NOMO-1 treated with dmso at 0.1 percent for 144 hours (cell line): Measurements from ENCODE around the gene BMP2K.
A peak's percentile ranks its signal among the peaks of the same experiment; 100 is the strongest.

Source experiments
- DNase-seq: peaks from one replicate; lab custom pipeline; 2025; ENCODE audit not compliant: unreplicated experiment; lab: John Stamatoyannopoulos, UW

BMP2K gene

DNA sequence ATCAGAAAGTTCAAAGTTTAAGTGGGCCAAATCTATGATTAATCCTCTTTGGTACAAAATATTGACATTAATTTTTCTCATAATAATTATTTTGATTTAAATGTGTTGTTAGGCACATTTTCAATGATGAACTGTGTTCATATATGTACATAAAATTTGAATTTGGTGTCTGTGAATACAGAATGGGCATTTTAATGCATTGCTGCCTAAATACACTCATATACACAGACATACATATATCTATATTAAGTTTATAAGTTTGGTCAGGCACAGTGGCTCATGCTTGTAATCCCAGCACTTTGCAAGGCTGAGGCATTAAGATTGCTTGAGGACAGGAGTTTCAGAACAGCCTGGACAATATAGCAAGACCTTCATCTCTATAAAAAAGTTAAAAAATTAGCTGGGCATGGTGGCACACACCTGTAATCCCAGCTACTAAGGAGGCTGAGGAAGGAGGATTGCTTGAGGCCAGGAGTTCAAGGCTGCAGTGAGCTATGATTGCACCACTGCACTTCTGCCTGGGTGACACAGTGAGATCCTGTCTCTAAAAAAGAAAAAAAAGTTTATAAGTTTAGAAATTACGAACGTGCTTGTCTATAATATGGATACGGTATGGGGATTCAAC, 12.3 kb upstream of the BMP2K start:
- DNase-seq: no peak

DNA sequence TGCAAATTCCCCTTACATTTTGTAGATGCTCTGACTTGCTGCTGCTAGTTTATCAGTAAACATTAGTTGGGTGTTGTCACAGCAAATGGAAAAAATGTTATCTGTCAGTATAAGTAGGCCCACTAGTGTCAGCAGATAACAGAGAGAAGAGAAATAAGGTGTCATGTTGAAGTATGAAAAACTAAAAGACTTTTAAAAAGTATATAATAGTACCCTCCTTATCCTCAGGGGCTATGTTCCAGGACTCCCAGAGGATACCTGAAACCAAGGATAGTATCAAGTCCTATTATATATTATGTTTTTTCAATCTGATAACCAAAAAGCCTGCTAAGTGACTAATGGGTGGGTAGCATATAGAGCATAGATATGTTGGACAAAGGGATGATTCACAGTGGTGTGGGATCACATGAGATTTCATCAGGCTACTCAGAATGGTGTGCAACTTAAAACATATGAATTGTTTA, 11.6 kb upstream of the BMP2K start:
- no peak for DNase-seq

DNA sequence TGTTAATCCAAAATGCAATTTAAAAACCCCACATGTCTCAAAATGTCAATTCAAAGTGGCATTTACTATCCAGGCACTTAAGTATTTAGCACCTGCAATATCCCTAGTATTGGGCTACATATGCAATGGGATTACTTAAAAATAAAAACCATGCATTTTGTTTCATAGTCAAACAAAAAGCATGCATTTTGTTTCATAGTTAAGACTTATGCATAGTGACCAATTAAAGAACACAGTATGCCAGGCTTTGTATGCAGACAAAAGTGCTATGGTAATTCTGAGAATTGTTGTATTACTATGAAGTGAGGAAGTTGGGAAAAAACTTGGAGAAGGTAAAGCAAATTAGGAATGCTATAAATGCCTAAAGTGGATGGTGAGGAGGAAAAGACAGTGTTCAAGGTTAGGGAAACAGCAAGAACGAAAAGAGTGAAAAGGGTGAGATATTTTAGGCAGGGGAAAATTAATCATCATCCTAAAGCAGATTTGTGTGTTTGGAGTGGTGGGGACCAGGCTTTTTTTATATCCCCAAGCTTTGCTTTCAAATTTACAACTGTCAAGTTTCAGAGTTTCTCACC, 10.6 kb upstream of the BMP2K start:
- DNase-seq: no peak

DNA sequence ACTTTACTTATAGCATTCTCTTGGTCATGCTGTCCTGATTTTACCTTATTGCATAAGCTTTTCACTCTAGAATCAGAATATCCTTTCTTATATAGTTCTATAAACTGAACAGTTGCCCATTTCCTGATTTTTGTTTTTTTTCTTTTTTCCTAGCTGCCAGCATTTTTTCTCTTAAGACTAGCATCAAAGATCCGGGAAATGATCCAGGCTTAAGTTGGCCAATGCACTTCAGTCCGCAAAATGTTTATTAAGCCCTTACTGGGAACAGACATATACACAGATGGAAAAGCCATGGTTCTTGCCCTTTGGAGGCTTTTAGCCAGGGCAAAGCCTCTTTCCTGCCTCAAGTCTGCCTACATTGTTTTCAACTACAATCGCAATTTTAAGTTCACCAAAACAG, 10.1 kb upstream of the BMP2K start:
- no peak for DNase-seq

DNA sequence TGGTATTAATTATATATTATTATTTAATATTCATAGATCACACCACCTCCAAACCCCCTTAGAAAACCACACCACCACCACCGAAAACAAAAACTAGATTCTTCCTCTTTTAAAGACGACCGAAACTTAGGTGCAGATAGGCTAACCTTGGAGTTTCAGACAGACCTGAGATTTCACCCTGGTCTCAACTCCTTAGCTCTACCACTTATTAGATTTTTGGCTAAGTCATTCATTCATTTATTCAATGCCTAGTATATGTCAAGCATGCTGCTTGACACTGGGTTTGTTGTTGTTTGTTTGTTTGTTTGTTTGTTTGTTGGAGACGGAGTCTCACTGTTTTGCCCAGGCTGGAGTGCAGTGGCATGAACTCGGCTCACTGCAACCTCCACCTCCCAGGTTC, 9.5 kb upstream of the BMP2K start:
- DNase-seq: no peak

DNA sequence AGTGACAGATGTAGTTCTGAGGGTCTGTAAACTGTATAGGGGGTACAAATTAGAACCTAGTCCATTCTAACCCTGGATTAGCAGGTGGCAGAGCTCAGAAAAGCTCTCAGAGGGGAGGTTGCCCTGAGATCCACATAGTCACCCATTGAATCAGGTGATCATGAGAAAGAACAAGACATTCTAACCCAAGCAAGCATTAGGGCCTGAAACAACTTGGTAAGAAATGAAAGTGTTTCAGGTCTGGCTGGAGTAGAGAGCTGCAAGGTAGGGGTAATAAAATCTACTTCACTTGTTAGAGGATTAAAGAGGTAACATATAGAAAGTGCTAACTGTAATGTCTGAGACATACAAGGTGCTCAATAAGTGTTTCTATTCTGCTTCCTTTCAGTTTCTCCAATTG, 8.8 kb upstream of the BMP2K start:
- no peak for DNase-seq

DNA sequence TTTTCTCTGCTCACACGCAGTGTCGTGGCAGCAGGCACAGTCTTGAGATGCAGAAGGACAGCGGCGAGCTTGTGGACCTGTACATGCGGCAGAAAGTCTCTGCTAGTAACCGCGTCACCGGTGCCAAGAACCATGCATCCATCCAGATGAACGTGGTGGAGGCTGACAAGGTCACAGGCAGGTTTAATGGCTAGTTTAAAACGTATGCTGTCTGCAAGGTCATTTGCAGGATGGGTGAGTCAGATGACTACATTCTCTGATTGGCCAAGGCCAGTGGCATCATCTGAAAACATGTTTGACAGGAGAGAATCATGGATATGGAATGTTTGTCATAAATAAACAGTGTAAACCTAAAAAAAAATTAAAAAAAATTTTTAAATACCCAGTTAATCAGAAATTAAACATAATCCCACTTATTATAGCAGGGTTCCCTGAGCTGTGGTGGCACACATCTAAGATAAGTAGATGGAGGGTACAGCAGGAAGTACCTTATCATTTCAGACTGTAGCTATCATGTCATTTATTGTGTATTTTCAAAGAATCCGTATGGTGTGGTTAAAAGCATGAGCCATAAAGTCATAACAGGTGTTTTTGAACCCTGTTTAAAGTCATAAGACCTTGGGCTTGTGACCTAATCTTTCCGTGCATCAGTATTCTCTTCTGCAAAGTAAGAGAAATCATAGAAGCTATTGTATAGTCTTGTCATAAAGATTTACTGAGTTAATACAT, 7.5 kb upstream of the BMP2K start:
- DNase-seq: no peak

DNA sequence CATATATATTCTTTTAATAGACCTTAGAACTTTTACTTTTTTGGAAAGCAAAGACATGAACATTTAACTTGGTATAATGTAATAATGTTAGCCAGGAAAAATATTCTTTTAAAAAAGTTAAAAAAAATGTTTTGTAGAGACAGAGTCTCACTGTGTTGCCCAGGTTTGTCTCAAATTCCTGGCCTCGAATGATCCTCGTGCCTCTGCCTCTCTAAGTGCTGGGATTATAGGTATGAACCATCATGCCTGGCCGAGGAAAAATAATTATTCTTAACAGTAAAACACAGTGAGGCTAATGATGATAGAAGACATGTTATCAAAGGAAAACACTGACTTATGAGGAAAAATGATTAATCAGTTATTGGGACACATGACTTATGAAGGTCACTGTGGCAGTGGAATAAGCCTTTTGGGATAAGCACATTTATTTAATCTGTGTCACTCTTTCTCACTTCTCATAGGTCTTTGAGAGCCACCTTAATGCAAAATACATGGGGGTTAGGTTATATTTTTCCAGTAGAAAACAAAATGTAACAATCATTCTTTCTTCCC, 6.0 kb upstream of the BMP2K start:
- no peak for DNase-seq

DNA sequence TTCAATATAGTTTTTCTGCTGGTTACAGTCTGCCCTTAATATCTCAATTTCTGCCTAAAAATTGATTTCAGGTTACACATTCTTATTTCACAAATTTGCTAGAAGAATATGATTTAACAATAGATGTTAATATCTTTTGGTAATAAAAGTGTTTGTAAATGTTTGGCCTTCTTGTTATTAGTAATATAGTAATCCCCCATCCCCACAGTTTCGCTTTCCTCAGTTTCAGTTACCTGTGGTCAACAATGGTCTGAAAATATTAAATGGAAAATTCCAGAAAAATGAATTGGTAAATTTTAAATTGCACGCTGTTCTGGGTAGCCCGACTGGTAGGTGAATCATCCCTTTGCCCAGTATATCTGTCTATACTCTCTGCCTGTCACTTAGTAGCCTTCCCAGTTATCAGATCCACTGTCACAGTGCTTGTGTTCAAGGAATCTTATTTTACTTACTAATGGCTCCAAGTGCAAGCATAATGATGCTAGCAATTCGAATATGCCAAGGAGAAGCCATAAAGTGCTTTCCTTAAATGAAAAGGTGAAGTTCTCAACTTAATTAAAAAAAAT, 3.5 kb upstream of the BMP2K start:
- DNase-seq: no peak

DNA sequence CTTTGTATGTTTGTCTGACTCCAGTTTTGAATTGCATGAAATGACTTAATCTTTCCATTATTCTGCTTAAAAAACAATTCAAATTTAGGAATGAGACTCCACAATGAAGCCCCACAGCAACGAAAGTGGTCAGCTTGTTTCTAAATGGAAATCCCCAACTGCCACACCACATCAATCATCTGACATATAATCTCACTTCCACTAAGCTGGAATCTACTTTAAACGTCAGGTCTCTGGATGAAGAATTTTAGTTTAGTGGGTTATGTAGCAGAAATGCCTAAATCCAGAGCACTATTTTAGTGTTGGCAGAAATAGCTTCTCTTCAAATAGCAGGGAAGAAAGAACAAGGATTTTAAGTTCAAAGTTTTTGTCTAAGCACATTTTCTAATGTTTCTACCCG, 1.7 kb upstream of the BMP2K start:
- no peak for DNase-seq

DNA sequence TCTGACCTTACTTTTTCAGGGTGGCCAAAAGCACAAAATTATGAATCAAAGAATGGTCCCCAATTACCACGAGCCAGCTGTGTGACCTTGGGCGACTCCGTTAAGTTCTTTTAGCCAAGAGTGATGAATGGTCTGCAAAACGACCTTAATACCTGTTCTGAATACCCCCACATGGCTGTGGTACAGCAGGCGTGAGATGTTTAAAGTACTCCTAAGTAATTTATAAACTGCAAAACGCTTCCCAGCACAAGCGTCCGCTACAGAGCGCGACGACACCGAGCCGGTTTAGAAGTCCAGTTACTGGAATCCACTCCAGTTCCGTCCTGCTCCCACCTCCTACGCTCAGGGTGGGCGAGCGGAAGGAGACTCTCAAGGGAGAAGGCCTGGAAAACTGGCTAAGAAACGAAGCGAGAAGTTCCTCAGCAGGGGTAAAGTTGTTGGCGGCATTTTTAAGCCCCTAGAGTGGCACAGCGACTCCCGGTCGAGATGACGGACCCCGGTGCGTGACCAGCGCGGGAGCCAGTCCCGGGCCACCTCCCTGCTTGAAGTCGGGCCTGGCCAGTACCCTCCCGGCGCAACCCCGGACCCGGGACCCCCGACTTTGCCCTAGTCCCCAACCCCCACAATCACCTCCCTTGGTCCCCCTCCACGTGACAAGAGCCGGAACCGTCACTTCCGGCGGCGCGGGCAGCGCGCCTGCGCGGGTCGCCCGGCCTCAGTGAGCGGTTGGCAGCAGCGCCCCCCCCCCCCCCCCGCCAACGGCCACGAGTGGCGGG, 659 bp upstream of the BMP2K start:
- peak; percentile 73 for DNase-seq

DNA sequence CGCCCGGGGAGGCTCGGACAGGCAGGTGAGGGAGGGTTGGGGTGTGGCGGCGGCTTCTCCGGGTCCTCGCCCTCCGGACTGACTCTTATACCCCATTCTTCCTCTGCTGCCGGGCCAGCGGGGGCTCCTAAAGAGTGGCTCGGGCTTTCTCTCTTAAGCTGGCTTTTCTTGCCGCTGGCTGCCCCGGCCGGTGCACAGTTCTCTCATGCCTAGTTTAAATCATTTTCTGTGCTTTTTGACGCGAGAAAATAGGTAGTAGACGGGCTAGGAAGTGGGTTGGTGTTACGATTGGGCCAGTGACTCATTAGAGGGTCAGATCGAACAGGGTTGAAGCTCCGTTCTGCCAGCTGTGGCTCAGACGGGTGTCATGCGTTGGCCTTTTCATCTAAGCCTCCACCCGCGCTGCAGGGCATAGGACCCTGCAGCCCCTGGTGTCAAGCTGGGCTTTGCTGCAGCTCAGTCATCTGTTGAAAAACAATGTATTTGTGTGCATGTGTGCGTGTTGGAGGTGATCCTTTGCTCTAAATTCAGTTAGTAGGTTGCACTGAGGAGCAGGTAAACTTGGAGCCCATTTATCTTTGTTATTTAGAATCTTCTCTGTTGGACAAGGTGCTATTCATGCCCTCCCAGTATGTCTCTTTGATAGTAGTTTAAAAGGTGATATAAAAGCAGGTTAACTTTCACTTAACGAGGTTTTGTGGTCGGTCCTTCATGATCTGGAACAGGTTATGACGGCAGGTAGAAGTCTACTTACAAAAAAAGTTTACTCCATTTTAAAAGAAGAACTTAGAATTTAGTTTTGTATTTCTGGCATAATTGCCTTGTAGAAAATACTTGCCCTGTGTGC, 802 bp downstream of the BMP2K start:
- peak; percentile 72 for DNase-seq

DNA sequence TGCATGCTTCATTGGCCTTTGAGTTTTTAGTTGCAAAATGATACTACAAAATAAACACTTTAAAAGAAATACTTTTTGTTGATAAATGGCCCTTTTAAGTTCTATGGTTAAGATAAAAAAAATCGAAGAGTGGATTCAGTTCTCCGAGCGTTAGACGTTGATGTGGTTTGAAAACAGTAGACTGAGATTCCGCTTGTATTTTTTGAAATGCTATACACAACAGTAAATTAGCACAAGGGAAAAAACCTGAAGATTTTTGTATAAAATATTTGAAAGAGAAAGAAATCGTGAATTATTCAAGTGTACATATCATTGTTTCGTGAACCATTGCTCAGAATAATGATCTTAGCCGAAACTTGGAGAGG, 1.4 kb downstream of the BMP2K start:
- DNase-seq: no peak

DNA sequence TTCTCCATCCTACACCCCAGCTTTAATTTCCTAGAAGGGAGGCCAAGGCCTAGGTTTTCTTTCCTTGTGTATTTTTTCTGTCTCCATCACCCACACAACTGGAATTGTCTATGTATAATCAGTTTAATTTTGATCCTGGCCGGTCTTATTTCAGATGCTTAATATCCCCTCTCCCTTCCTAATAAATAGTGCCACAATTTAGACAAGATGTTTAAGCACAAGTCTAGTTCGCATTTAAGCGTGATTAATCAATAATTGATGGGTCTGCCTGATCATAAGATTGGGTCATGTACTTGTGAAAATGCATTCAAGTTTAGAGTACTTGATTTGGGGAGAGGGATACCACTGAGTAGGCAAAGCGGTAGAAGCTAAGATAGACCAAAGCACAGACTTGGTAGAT, 2.4 kb downstream of the BMP2K start:
- DNase-seq: no peak

DNA sequence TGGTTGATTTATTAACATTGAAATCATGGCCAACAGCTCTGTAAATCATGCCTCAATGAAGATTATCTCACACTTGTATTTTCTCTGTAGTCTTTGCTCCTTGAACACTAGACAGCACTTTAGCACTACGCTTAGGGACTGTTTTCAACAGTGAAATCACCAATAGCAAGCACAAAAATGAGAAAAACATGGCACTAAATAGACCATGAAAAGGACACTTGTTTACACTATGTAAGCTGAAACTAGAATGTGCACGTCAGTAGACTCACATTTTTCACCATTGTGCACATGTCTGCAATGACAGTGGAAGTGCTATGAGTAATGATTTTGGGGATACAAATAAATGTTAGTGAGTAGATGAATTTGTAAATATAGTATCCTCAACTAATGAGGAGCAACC, 3.1 kb downstream of the BMP2K start:
- DNase-seq: no peak

DNA sequence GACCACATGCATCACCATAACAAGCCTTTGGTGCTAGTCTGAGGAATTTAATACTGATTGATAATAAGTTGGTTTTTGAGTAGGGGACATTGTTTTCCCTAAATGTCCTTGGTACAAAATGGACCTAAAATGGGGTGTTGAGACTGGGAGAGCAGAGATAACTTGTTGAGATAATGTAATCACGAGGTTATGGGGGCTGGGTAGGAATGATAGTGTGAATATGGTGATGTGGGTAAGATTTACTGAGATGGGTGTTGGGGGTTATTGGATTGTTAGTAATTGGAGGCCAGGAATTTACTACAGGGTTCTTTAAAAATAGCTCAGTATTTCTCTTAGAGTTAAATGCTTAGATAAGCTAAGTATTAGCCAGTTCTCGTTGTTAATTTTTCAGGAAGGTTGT, 3.9 kb downstream of the BMP2K start:
- no peak for DNase-seq

DNA sequence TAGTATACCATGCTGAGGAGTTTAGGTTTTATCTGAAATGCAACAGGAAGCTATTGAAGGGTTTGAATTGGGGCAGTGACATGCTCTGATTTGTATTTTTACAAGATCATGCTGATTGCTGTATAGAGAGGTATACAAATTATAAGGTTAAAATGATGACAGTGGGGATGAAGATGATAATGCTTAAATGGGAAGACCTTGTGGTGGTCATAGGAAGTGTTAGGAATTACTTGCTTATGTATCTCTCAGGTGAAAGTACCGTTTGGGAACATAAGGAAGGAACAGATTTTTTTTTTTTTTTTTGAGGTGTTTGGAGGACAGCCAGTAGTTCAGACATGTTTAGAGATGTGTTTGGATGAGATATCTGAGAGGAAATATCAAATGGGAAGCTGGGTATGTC, 5.0 kb downstream of the BMP2K start:
- DNase-seq: no peak

DNA sequence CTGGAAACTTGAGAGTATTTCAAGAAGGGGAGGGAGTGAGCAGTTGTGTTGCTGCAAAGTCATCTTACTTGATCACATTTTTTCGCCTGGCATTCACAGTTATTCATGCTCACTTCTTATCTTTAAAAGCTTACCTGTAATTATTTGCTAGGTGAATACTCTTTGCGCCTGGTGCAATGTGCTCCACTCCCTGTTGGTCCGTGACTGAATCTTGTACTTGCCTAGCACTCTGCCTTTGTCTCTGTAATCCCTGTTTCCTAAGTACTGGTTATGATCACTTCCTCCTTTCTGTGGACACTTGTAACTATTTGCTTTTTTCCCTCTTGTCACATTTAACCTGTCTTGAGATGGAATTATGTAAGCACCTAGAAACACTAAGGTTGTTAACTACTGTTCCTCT, 5.8 kb downstream of the BMP2K start:
- DNase-seq: peak; percentile 15

DNA sequence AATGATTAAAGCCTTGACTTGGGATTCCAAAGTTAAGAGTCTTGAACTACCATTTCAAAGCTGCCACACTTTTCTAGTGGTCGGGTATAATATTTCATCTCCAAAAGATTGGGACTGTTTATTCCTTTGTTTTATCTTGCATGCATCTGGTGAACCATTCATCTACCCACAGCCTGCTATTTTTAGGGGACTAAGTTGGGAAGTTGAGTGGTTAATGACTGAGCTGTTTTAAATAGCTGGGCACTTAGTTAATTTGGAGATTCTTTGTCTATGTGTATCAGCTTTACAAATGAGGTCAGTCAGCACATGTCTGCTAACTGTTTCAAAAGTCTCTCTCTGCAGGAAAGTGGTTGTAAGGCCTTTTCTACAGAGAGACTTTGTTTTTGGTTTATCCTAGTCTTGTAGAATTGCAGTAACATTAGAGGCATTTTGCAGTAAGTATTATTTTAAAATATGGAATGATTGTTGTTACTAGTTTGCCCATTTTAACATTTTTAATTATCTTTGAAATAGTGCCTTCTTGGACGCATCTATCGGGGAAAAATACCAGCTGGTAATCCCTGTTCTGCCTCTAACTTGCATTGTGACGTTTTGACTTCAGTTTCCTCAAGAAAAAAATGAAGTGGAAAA, 8.2 kb downstream of the BMP2K start:
- DNase-seq: no peak
